CD8-positive, alpha-beta memory T cell (primary cell): ENCODE data around the gene CFAP206. TPM values are rescaled to one million over a fixed set of nuclear protein-coding genes. Genes with fewer than 3 reads are reported as not detected.
A peak's percentile ranks its signal among the peaks of the same experiment; 100 is the strongest.

Source experiments
- CTCF ChIA-PET: fragments of 350-600 bp; sonication (Branson Sonifier 250); formaldehyde crosslinking; loops from one replicate; lab custom pipeline; 2021; ENCODE audit warnings: antibody characterized with exemption; lab: Charles Lee
- POLR2A ChIA-PET: fragments of 350-600 bp; sonication (Branson Sonifier 250); formaldehyde crosslinking; loops from one replicate; lab custom pipeline; 2021; ENCODE audit warnings: antibody characterized with exemption; lab: Charles Lee
- DNase-seq, 5 donors: peaks; one replicate each; pipeline versions ENCODE4 v3.0.0 to v3.0.0-alpha.2; 2020 to 2022; ENCODE audit warnings: mixed read lengths in 1 of 5
- H3K27ac ChIP-seq: one replicate; pipeline ENCODE4 v1.7.0; 2013; ENCODE audit warnings: low read depth, mild to moderate bottlenecking, low read length, moderate library complexity
- H3K27me3 ChIP-seq: 2 replicates; pipeline ENCODE4 v1.7.0; 2013; ENCODE audit warnings: low read length, mild to moderate bottlenecking; ENCODE audit not compliant: insufficient read depth, poor library complexity, severe bottlenecking
- H3K36me3 ChIP-seq: 2 replicates; pipeline ENCODE4 v1.7.0; 2013; ENCODE audit warnings: mild to moderate bottlenecking, low read length, moderate library complexity; ENCODE audit not compliant: insufficient read depth
- H3K4me1 ChIP-seq: 2 replicates; pipeline ENCODE4 v1.7.0; 2013; ENCODE audit warnings: mild to moderate bottlenecking, low read length, moderate library complexity; ENCODE audit not compliant: insufficient read depth
- H3K4me3 ChIP-seq: 2 replicates; pipeline ENCODE4 v1.7.0; 2013; ENCODE audit warnings: mild to moderate bottlenecking, low read length
- H3K9me3 ChIP-seq: 2 replicates; pipeline ENCODE4 v1.7.0; 2013; ENCODE audit warnings: mild to moderate bottlenecking, low read length
- H3K27ac Mint-ChIP-seq, 8 donors: one replicate each; pipeline ENCODE4 v1.8.0; 2020 to 2021; ENCODE audit warnings: mixed read lengths in 8 of 8, mild to moderate bottlenecking in 6 of 8, inconsistent platforms in 3 of 8, moderate library complexity in 3 of 8
- H3K27me3 Mint-ChIP-seq, 2 donors: one replicate each; pipeline ENCODE4 v1.8.0; 2020 to 2021; ENCODE audit warnings: mixed read lengths in 2 of 2, mild to moderate bottlenecking in 1 of 2, moderate library complexity in 1 of 2
- H3K36me3 Mint-ChIP-seq, 3 donors: one replicate each; pipeline ENCODE4 v1.8.0; 2020 to 2021; ENCODE audit warnings: mixed read lengths in 3 of 3, inconsistent platforms in 1 of 3, mild to moderate bottlenecking in 1 of 3
- H3K4me1 Mint-ChIP-seq, 3 donors: one replicate each; pipeline ENCODE4 v1.8.0; 2020 to 2021; ENCODE audit warnings: mixed read lengths in 3 of 3, inconsistent platforms in 1 of 3, mild to moderate bottlenecking in 1 of 3
- H3K4me3 Mint-ChIP-seq, 7 donors: one replicate each; pipeline ENCODE4 v1.8.0; 2020 to 2021; ENCODE audit warnings: mixed read lengths in 7 of 7, mild to moderate bottlenecking in 6 of 7, moderate library complexity in 4 of 7, inconsistent platforms in 2 of 7
- H3K9me3 Mint-ChIP-seq, 5 donors: one replicate each; pipeline ENCODE4 v1.8.0; 2020 to 2022; ENCODE audit warnings: mixed read lengths in 5 of 5, mild to moderate bottlenecking in 3 of 5, moderate library complexity in 2 of 5, inconsistent platforms in 1 of 5
- polyA plus RNA-seq: library from polyadenylated mRNA; unstranded; fragments of 300-500 nt; fragmentation: Illumina TruSeq; gene quantifications from one replicate; pipeline ENCODE4 v1.2.3, GENCODE V29; 2021
- total RNA-seq, 2 experiments: library from RNA; stranded (reverse); gene quantifications; one replicate each; pipeline ENCODE4 v1.2.3, GENCODE V29; 2021

Gene CFAP206
- total and polyA plus RNA-seq, 3 experiments from 2014 or later, result not detected

DNA sequence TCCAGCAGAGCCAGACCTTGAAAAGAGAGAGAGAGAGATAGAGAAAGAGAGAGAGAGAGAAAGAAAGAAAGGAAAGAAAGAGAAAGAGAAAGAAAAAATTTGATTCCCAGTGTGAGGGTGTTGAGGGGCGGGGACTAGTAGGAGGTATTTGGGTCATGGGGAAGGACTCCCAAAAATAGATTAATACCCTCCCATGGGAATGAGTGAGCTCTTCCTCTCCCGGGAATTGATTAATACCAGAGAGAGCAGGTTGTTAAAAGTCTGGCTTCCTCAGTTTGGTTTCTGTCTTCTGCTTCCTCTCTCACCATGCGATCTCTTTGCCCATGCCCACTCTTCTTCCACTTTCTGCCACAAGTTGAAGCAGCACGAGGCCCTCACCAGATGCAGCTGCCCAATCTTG, 28.8 kb upstream of the CFAP206 start:
- DNase-seq, result no peak
- H3K27ac Mint-ChIP-seq, result no peak overlapping the region
- no peaks in the 10 kb centered on the region for H3K27me3 Mint-ChIP-seq
- Histone ChIP-seq H3K4me1 (no peaks in the 10 kb centered on the region), H3K9me3 (no peaks in the 10 kb centered on the region), H3K4me3 (no peak overlapping the region), H3K36me3 (no peaks in the 10 kb centered on the region), H3K27ac (no peak overlapping the region), H3K27me3 (no peaks in the 10 kb centered on the region)
- POLR2A ChIA-PET, result no interaction called here
- H3K4me3 Mint-ChIP-seq, result no peak overlapping the region
- CTCF ChIA-PET, result no interaction called here
- H3K4me1 Mint-ChIP-seq, result no peaks in the 10 kb centered on the region
- H3K9me3 Mint-ChIP-seq, result no peaks in the 10 kb centered on the region
- peaks cover 0 to 4% (median 0%) of the 10 kb centered on the region in 3 donors for H3K36me3 Mint-ChIP-seq

DNA sequence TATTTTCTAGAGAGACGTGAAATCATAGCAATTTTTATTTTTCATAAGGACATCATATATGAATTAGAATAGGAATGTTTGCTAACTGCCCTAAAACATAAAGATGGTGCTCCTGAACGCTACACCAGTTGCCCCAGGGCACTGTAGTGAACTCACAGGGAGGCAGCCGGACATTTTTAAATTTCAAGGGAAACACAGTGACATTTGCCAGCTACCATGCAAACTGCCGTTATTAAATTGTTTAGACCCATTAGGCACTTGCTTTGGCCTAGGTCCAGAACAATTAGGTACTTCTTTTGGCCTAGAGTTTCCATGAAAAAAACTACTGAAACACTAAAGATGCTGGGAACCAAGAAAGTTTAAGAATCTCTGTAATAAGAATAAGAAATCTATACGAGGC, 24.9 kb upstream of the CFAP206 start:
- ChIA-PET CTCF (no interaction called here), POLR2A (no interaction called here)
- Histone ChIP-seq H3K36me3 (no peaks in the 10 kb centered on the region), H3K4me3 (no peak overlapping the region), H3K4me1 (no peaks in the 10 kb centered on the region), H3K27ac (no peak overlapping the region), H3K9me3 (no peaks in the 10 kb centered on the region), H3K27me3 (no peaks in the 10 kb centered on the region)
- Mint-ChIP-seq H3K36me3 (no peaks in the 10 kb centered on the region), H3K27me3 (no peaks in the 10 kb centered on the region), H3K4me1 (no peaks in the 10 kb centered on the region), H3K27ac (no peak overlapping the region), H3K9me3 (no peaks in the 10 kb centered on the region), H3K4me3 (no peak overlapping the region)
- DNase-seq, result no peak

DNA sequence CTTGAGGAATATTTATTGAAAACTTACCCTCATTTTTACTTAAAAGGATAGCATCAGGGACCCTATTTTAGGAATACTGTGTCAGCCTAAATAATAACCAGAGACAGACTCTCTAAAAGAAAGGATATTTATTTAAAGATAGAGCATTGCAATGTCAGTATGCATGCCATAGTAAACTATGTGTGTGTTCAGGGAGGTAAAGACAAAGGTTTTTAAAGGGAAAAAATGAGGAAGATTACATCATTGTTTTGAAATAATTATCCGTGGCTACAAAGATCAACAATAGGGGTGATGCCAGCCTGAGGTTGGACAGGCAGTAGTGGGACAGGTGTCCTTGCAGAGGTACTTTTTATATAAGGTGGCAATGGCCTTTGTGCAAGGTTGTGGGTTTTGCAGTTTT, 23.7 kb upstream of the CFAP206 start:
- no peaks in the 10 kb centered on the region for H3K36me3 Mint-ChIP-seq
- H3K9me3 Mint-ChIP-seq, result no peaks in the 10 kb centered on the region

DNA sequence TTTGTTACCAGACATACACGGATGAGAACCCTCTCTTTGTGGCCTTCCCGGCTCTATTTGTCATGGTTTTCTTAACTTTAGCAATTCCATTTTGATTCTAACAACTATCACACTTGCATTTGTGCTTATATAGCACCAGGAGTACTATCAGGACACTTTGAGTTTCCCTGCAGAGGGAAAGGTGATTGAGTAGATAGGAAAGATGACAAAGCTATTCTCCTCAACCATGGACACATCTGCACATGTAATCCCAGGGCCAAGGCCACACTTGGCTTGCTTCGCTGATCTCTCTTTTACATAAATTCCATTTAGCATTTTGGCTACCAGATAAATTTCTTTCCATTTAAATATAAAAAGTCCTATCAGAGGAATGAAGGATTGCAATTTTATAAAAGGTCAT, 23.3 kb upstream of the CFAP206 start:
- Mint-ChIP-seq H3K27me3 (no peaks in the 10 kb centered on the region), H3K27ac (no peak overlapping the region), H3K4me1 (no peaks in the 10 kb centered on the region), H3K36me3 (no peaks in the 10 kb centered on the region), H3K4me3 (no peak overlapping the region), H3K9me3 (no peaks in the 10 kb centered on the region)
- ChIA-PET POLR2A (no interaction called here), CTCF (interaction anchor here (1.7 kb wide), 1 partner anchor 9 kb away, joined by 6 read pairs; no protein-coding TSS in a partner anchor)
- no peaks in the 10 kb centered on the region for H3K4me1 ChIP-seq
- no peak overlapping the region for H3K27ac ChIP-seq
- no peak overlapping the region for H3K4me3 ChIP-seq
- no peaks in the 10 kb centered on the region for H3K27me3 ChIP-seq
- DNase-seq, result no peak
- H3K9me3 ChIP-seq, result no peaks in the 10 kb centered on the region
- H3K36me3 ChIP-seq, result no peaks in the 10 kb centered on the region

More for the DNA sequence above, 23.7 kb upstream of the CFAP206 start:
- no peaks in the 10 kb centered on the region for H3K36me3 ChIP-seq
- no peak overlapping the region for H3K4me3 ChIP-seq
- Mint-ChIP-seq H3K4me3 (no peak overlapping the region), H3K27ac (peak overlapping the region in 1 of 8 donors; percentile 32), H3K4me1 (no peaks in the 10 kb centered on the region), H3K27me3 (no peaks in the 10 kb centered on the region)
- no peaks in the 10 kb centered on the region for H3K27me3 ChIP-seq
- ChIA-PET POLR2A (no interaction called here), CTCF (interaction anchor here (1.7 kb wide), 1 partner anchor 9 kb away, joined by 6 read pairs; no protein-coding TSS in a partner anchor)
- no peaks in the 10 kb centered on the region for H3K9me3 ChIP-seq
- DNase-seq, result no peak
- no peaks in the 10 kb centered on the region for H3K4me1 ChIP-seq
- H3K27ac ChIP-seq, result no peak overlapping the region

DNA sequence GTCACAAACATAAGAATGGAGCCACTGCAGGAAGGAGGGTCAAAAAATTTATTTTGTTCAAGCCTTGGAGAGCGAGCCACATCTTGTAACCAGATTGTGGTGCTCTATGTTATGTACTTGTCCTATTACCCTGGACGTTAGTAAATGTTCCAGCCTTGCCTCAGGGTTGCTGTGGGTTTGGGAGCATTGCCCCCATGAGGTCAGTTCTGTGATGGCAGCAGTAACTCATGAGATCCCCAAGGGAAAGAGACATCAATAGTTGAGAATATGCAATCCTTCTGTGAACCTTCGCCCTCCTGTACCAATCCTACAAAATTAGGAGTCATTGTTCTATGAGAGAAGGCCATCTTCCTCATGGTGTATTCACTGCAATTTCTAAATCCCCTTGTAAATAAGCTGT, 16.4 kb upstream of the CFAP206 start:
- ChIA-PET CTCF (no interaction called here), POLR2A (no interaction called here)
- Mint-ChIP-seq H3K4me3 (no peak overlapping the region), H3K9me3 (no peaks in the 10 kb centered on the region), H3K27ac (no peak overlapping the region), H3K36me3 (peaks cover 0 to 3% (median 0%) of the 10 kb centered on the region in 3 donors), H3K27me3 (no peaks in the 10 kb centered on the region), H3K4me1 (no peaks in the 10 kb centered on the region)
- Histone ChIP-seq H3K4me3 (no peak overlapping the region), H3K9me3 (no peaks in the 10 kb centered on the region), H3K27ac (no peak overlapping the region), H3K4me1 (no peaks in the 10 kb centered on the region), H3K27me3 (no peaks in the 10 kb centered on the region), H3K36me3 (no peaks in the 10 kb centered on the region)
- no peak for DNase-seq

DNA sequence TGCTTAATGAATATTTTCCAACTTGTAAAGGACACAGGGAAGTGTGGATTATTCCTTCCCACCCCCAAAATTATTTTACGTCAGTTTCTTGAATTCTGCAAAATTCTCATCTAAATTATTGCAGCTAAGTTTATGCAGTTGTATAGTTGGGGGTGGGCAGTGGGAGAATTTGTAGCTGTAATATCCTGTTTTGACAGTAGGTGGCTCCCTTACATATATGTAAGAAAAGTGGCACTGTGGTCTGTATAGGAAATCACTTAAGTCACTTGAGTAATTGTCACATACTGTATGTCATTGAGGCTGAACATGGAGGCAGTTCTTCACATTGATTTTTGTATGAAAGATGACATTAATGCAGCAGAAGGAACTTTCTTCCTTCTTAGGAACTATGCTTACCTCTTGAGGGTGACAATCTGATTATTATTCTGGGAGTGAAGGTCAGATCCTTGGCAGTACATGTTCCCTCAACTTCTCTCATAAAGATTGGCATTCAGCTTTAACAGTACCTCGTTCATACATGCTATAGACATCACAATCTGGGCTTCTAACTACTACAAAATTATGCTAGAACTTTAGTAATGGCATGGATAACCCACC, 14.6 kb upstream of the CFAP206 start:
- H3K36me3 Mint-ChIP-seq, result peaks cover 0 to 3% (median 0%) of the 10 kb centered on the region in 3 donors
- H3K27me3 ChIP-seq, result no peaks in the 10 kb centered on the region
- no peak overlapping the region for H3K27ac ChIP-seq
- no peaks in the 10 kb centered on the region for H3K4me1 Mint-ChIP-seq
- no peaks in the 10 kb centered on the region for H3K27me3 Mint-ChIP-seq
- no peak overlapping the region for H3K4me3 Mint-ChIP-seq
- no peak overlapping the region for H3K4me3 ChIP-seq
- H3K9me3 ChIP-seq, result no peaks in the 10 kb centered on the region
- DNase-seq, result peak in 2 of 5 donors; percentile 48 to 57
- H3K4me1 ChIP-seq, result no peaks in the 10 kb centered on the region
- H3K9me3 Mint-ChIP-seq, result no peaks in the 10 kb centered on the region
- POLR2A ChIA-PET, result interaction anchor here (1.4 kb wide), 1 partner anchor 15 kb away, joined by 3 read pairs; the partner anchor contains the start of gene CFAP206
- CTCF ChIA-PET, result interaction anchor here (0.7 to 2.0 kb wide), 12 partner anchors 9 to 1478 kb away, joined by 3 to 11 read pairs (median 4); partner anchors contain the start of gene CFAP206
- no peak overlapping the region for H3K27ac Mint-ChIP-seq
- no peaks in the 10 kb centered on the region for H3K36me3 ChIP-seq

DNA sequence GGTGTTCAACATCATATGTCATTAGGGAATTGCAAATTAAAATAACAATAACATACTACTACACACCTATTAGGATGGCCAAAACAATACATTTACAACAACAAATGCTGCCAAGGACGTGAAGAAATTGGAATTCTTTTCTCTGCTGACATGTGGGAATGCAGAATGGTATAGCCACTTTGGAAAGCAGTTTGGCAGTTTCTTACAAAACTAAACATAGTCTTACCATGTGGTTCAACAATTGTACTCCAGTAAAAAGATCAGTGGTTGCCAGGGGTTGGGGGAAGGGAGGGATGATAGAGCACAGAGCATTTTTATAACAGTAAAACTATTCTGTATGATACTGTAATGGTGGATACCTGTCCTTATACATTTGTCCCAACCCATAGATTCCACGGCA, 12.3 kb upstream of the CFAP206 start:
- Histone ChIP-seq H3K4me1 (no peaks in the 10 kb centered on the region), H3K4me3 (no peak overlapping the region), H3K36me3 (no peaks in the 10 kb centered on the region), H3K27me3 (no peaks in the 10 kb centered on the region), H3K27ac (no peak overlapping the region), H3K9me3 (no peaks in the 10 kb centered on the region)
- DNase-seq, result no peak
- H3K27me3 Mint-ChIP-seq, result no peaks in the 10 kb centered on the region
- H3K4me3 Mint-ChIP-seq, result no peak overlapping the region
- H3K9me3 Mint-ChIP-seq, result no peaks in the 10 kb centered on the region
- ChIA-PET CTCF (no interaction called here), POLR2A (no interaction called here)
- peaks cover 0 to 3% (median 0%) of the 10 kb centered on the region in 3 donors for H3K36me3 Mint-ChIP-seq
- H3K27ac Mint-ChIP-seq, result no peak overlapping the region
- no peaks in the 10 kb centered on the region for H3K4me1 Mint-ChIP-seq

DNA sequence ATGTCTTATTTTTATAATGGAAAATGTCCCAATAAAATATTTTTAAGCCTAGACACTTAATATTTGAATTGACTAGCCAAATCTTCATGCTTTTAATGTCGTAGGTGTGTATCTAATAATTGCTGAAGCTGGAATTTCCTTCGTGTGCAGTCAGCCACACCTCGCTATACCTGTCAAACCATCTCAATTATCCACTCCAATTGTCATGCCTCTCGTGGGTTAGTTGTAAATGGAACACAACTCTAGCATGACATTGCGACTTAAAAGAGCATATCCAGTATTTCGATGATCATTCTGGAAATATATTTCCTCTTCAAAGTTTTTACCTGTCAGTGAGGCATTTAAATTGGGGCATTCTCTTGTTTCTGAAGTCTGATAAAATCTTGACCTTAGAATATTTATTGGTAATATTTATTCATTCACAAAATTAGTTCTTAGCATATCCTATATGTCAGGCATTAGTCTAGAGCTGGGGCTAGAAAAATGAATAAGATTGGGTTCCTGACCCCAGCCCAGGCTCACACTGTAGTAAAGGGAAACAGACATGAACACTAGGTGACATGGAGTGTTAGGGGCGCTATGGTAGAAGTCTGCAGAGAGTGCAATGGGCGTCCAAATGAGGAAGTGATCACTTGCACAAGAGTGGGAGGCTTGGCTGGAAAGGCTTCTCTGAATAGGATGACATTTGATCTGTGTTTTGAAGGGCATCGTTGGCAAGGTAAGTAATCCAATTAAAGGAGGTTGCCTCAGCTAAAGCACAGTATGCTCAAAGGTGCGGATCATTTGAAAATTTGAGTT, 11.0 kb upstream of the CFAP206 start:
- Mint-ChIP-seq H3K4me1 (no peaks in the 10 kb centered on the region), H3K9me3 (no peaks in the 10 kb centered on the region), H3K27ac (no peak overlapping the region), H3K36me3 (peaks cover 0 to 3% (median 0%) of the 10 kb centered on the region in 3 donors), H3K27me3 (peaks cover 0 to under 1% of the 10 kb centered on the region in 2 donors), H3K4me3 (no peak overlapping the region)
- no peak for DNase-seq
- no peaks in the 10 kb centered on the region for H3K9me3 ChIP-seq
- H3K36me3 ChIP-seq, result no peaks in the 10 kb centered on the region
- H3K27me3 ChIP-seq, result no peaks in the 10 kb centered on the region
- H3K4me1 ChIP-seq, result no peaks in the 10 kb centered on the region
- ChIA-PET POLR2A (no interaction called here), CTCF (no interaction called here)
- H3K4me3 ChIP-seq, result no peak overlapping the region
- no peak overlapping the region for H3K27ac ChIP-seq
